Measurements from ENCODE around the gene OSER1.
A peak's percentile ranks its signal among the peaks of the same experiment; 100 is the strongest.

Gene OSER1

DNA sequence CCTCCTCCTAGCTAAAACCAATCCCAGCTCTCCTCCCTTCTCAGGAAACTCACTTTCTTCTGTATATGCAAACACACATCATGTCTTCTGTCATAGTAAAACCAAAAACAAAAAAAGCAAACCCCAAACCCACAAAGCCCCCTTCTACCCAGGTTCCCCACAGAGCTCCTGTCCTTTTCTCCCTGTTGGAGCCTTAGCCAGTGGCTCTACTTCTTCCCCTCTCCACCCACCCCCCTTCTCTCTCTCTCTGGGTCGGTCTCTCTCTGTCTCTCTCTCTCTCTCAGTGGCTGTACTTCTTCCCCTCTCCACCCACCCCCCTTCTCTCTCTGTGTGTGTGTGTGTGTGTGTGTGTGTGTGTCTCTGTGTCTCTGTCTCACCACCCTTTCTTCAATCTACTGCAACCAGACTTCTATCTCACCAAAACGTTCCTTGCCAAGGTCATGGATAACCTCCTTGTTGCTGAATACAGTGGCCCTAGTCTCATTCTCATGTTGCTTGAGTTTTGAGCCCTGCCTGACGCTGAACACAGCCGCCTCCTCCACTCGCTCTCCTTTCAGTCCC lies 8.7 kb upstream of the OSER1 start:
- TF ChIP-seq, protein P1, sequence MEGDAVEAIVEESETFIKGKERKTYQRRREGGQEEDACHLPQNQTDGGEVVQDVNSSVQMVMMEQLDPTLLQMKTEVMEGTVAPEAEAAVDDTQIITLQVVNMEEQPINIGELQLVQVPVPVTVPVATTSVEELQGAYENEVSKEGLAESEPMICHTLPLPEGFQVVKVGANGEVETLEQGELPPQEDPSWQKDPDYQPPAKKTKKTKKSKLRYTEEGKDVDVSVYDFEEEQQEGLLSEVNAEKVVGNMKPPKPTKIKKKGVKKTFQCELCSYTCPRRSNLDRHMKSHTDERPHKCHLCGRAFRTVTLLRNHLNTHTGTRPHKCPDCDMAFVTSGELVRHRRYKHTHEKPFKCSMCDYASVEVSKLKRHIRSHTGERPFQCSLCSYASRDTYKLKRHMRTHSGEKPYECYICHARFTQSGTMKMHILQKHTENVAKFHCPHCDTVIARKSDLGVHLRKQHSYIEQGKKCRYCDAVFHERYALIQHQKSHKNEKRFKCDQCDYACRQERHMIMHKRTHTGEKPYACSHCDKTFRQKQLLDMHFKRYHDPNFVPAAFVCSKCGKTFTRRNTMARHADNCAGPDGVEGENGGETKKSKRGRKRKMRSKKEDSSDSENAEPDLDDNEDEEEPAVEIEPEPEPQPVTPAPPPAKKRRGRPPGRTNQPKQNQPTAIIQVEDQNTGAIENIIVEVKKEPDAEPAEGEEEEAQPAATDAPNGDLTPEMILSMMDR (IDR thresholded peaks at IDR 0.05; ENCODE audit: low read depth, low read length, missing control alignments): no peak
- no peak for DNase-seq (ENCODE audit: low read depth)
- no peak overlapping the region for H3K4me3 ChIP-seq (ENCODE audit: low read depth, low read length)

- no peak overlapping the region for H3K4me3 ChIP-seq (ENCODE audit: low read depth, low read length)
- TF ChIP-seq, protein P1 (IDR thresholded peaks at IDR 0.05; ENCODE audit: low read depth, low read length, missing control alignments): no peak
- no peak for DNase-seq (ENCODE audit: low read depth)
Observed at GRCh38 chr20:44218446-44218845, 7.9 kb upstream of the OSER1 start.

- peak; percentile 16 for DNase-seq (ENCODE audit: low read depth)
- TF ChIP-seq, protein P1 (IDR thresholded peaks at IDR 0.05; ENCODE audit: low read depth, low read length, missing control alignments): peak; percentile 96
- no peak overlapping the region for H3K4me3 ChIP-seq (ENCODE audit: low read depth, low read length)
Observed at GRCh38 chr20:44217342-44218092, 6.9 kb upstream of the OSER1 start.

GRCh38 chr20:44215125-44215524 lies 4.6 kb upstream of the OSER1 start:
- peak; percentile 18 for DNase-seq (ENCODE audit: low read depth)
- TF ChIP-seq, protein P1 (IDR thresholded peaks at IDR 0.05; ENCODE audit: low read depth, low read length, missing control alignments): peak; percentile 87
- H3K4me3 ChIP-seq (ENCODE audit: low read depth, low read length): no peak overlapping the region

GRCh38 chr20:44212792-44213191 lies 2.2 kb upstream of the OSER1 start:
- DNase-seq (ENCODE audit: low read depth): no peak
- TF ChIP-seq, protein P1 (IDR thresholded peaks at IDR 0.05; ENCODE audit: low read depth, low read length, missing control alignments): no peak
- H3K4me3 ChIP-seq (ENCODE audit: low read depth, low read length): no peak overlapping the region

DNA sequence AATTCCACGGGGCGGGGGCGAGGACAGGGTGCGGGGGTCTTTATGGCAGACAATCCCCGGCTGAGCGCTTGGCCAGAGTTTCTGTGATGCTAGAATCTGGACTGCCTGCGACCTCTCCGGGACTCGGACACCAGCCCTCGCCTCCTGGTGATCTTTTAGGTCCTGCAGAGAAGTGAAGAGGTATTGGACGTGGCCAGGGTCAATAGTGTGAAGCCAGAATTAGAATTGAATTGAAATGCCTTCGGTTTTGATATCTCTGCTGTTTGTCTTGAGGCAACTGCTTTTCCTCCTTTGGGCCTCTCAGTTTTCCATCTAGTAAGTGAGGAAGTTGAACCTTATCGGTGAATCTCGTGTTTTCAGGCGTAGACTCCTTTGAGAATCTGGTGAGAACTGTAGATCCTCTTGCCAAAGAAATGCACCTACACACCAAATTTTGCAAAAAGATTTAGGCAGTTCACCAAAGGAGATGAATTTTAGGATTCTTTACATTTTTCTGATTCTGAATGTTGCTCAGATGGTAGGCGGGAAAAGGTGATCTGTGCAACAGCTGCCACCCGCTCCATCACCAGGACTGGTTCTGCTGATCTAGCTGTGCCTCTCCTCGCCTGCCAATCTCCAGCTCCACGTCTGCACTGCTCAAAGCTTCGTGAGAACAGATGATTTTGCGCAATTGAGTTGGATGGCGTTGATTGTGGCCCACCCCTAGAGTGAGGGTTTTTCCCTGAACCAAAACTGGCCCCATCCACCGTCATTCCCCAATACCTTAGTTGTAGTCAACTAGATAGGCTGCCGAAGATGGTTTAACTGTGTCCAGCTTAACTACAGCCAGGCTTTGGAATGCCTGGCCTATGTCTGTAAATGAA lies 837 bp upstream of the OSER1 start:
- TF ChIP-seq, protein P1 (IDR thresholded peaks at IDR 0.05; ENCODE audit: low read depth, low read length, missing control alignments): no peak
- H3K4me3 ChIP-seq (ENCODE audit: low read depth, low read length): peak overlapping the region; percentile 49
- no peak for DNase-seq (ENCODE audit: low read depth)

All from GM12864 (cell line).